Ishikawa (cell line): Measurements from ENCODE around the gene PSMG4.

Experiments
- CEBPB ChIP-seq: IDR thresholded peaks from 2 replicates; pipeline ENCODE4 v1.6.1; 2012
- CREB1 ChIP-seq: IDR thresholded peaks from 2 replicates; pipeline ENCODE4 v1.6.1; 2012; ENCODE audit warnings: low read depth
- EGR1 ChIP-seq: IDR thresholded peaks from 2 replicates; pipeline ENCODE4 v1.6.1; 2012
- EP300 ChIP-seq: IDR thresholded peaks from 2 replicates; pipeline ENCODE4 v1.6.1; 2012; ENCODE audit warnings: borderline replicate concordance
- FOXM1 ChIP-seq: IDR thresholded peaks from 2 replicates; pipeline ENCODE4 v1.6.1; 2012; ENCODE audit warnings: low read depth, borderline replicate concordance
- NFIC ChIP-seq: IDR thresholded peaks from 2 replicates; pipeline ENCODE4 v1.6.1; 2012
- RAD21 ChIP-seq: IDR thresholded peaks from 2 replicates; pipeline ENCODE4 v1.6.1; 2012; ENCODE audit warnings: low read depth
- TAF1 ChIP-seq: IDR thresholded peaks from 2 replicates; pipeline ENCODE4 v1.6.1; 2012; ENCODE audit warnings: low read depth, mild to moderate bottlenecking
- TCF12 ChIP-seq: IDR thresholded peaks from 2 replicates; pipeline ENCODE4 v1.6.1; 2012; ENCODE audit warnings: low read depth
- TEAD4 ChIP-seq: IDR thresholded peaks from 2 replicates; pipeline ENCODE4 v1.6.1; 2012
- YY1 ChIP-seq: IDR thresholded peaks from 2 replicates; pipeline ENCODE4 v1.6.1; 2012; ENCODE audit warnings: low read depth
- ZBTB7A ChIP-seq: IDR thresholded peaks from 2 replicates; pipeline ENCODE4 v1.6.1; 2012; ENCODE audit warnings: low read depth
- TF ChIP-seq, protein P1 (sequence below): IDR thresholded peaks from 2 replicates; pipeline ENCODE4 v1.6.1; 2012
- TF ChIP-seq, protein P2 (sequence below): IDR thresholded peaks from 2 replicates; pipeline ENCODE4 v1.6.1; 2012; ENCODE audit warnings: low read depth, mild to moderate bottlenecking
- TF ChIP-seq, protein P3 (sequence below): IDR thresholded peaks from 2 replicates; pipeline ENCODE4 v1.6.1; 2012

Gene PSMG4

DNA sequence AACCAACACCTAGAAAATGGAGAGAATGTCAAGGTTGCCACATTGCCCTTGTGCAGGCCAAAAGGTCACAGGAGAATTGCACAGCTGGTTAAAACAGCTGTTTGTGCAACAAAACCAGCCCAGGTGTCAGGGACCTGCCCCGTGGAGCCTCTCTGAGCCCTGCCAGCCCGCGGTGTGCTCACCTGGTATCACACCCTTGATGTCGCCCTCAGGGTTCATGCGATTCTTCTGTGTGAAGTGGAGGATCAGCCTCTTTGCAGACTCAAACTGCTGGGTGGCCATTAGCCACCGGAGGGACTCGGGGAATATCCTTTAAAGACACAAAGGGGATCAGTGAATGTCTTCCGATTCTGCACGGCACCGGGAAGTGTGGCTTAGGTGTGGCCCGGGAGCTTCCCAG lies 39.2 kb downstream of the PSMG4 start:
- TF ChIP-seq, protein P1, sequence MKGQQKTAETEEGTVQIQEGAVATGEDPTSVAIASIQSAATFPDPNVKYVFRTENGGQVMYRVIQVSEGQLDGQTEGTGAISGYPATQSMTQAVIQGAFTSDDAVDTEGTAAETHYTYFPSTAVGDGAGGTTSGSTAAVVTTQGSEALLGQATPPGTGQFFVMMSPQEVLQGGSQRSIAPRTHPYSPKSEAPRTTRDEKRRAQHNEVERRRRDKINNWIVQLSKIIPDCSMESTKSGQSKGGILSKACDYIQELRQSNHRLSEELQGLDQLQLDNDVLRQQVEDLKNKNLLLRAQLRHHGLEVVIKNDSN = no peak
- TF ChIP-seq ZBTB7A (no peak), YY1 (no peak), FOXM1 (no peak), NFIC (no peak), TCF12 (no peak), TAF1 (no peak), EGR1 (no peak), RAD21 (no peak), EP300 (no peak), CEBPB (no peak), TEAD4 (no peak), CREB1 (no peak)
- TF ChIP-seq, protein P2, sequence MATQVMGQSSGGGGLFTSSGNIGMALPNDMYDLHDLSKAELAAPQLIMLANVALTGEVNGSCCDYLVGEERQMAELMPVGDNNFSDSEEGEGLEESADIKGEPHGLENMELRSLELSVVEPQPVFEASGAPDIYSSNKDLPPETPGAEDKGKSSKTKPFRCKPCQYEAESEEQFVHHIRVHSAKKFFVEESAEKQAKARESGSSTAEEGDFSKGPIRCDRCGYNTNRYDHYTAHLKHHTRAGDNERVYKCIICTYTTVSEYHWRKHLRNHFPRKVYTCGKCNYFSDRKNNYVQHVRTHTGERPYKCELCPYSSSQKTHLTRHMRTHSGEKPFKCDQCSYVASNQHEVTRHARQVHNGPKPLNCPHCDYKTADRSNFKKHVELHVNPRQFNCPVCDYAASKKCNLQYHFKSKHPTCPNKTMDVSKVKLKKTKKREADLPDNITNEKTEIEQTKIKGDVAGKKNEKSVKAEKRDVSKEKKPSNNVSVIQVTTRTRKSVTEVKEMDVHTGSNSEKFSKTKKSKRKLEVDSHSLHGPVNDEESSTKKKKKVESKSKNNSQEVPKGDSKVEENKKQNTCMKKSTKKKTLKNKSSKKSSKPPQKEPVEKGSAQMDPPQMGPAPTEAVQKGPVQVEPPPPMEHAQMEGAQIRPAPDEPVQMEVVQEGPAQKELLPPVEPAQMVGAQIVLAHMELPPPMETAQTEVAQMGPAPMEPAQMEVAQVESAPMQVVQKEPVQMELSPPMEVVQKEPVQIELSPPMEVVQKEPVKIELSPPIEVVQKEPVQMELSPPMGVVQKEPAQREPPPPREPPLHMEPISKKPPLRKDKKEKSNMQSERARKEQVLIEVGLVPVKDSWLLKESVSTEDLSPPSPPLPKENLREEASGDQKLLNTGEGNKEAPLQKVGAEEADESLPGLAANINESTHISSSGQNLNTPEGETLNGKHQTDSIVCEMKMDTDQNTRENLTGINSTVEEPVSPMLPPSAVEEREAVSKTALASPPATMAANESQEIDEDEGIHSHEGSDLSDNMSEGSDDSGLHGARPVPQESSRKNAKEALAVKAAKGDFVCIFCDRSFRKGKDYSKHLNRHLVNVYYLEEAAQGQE = no peak
- TF ChIP-seq, protein P3, sequence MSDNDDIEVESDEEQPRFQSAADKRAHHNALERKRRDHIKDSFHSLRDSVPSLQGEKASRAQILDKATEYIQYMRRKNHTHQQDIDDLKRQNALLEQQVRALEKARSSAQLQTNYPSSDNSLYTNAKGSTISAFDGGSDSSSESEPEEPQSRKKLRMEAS = no peak

DNA sequence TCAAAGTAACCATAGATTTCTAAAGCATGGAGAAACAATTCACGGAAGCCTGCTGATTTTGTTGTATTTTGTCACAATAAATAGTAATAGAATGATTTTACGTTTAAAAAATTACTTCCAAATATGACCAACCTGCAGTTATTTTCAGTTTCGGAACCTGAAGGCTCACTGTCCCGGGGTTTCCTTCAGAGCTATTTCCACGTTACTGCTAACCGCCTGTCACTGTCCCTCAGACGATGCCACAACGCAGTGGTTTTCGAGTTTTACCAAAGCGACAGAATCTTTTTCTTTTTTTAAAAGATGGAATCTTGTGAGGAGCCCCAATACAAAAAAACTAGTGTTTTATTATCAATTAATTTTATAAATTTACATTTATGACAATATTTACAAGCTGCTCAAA lies 40.5 kb downstream of the PSMG4 start:
- TF ChIP-seq, protein P1 = no peak
- TF ChIP-seq NFIC = no peak
- no peak for TF ChIP-seq TEAD4
- TF ChIP-seq TAF1 = no peak
- no peak for TF ChIP-seq EP300
- TF ChIP-seq FOXM1 = no peak
- TF ChIP-seq YY1 = no peak
- TF ChIP-seq, protein P3 = no peak
- TF ChIP-seq, protein P2 = no peak

DNA sequence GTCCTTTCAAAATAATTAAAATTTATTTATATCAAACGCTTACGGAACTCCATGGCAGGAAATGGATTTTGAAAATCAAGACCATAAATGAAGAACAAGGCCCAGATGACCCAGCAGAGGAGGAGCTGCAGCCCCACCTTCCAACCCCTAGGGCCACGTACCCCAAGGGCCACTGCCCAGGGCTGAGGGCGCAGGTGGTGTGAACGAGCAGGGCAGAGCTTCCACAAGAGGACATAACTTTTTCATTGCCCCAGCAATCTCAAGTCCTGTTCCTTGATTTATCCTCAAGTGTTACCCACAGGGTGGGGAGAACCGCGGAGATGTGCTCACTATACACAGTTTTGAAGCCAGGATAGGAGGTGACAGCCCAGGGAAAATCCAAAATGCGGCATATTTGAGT lies 42.8 kb downstream of the PSMG4 start:
- TF ChIP-seq TAF1 (no peak), TEAD4 (no peak), FOXM1 (no peak), TCF12 (no peak), CEBPB (no peak), EP300 (no peak), NFIC (no peak), CREB1 (no peak), YY1 (no peak)
- TF ChIP-seq, protein P2 = no peak
- TF ChIP-seq, protein P1 = no peak

DNA sequence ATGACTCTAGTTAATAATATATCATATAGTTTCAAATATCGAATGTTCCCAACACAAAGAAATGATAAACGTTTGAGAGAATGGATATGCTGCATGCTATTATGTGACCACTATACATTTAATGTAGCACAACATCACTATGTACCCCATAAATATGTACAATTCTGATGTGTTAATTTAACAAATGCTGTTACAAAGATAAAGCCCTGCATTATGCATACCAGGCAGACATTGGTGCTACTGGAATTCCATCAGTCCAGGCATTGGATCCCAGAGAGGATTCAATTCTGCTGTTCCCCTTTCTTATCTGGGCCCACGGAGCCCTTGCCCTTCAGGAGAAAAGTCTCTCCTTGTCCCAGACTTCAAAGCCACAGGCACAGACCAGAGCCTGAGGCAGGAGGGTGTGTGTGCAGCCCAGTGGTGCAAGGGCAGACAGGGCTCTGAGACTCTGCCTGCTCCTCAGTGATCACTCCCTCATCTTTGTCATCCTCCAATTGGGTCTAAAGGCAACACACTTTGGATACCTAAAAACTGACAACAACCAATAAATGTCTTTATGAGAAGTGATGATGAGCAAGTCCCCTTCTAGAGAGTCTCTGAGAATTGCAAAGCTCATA lies 45.2 kb downstream of the PSMG4 start:
- TF ChIP-seq CEBPB = no peak
- TF ChIP-seq RAD21 = no peak
- no peak for TF ChIP-seq TAF1
- no peak for TF ChIP-seq EP300
- TF ChIP-seq TCF12 = no peak
- TF ChIP-seq FOXM1 = no peak
- TF ChIP-seq, protein P1 = no peak
- TF ChIP-seq ZBTB7A = no peak
- TF ChIP-seq, protein P3 = no peak
- no peak for TF ChIP-seq TEAD4
- TF ChIP-seq CREB1 = no peak
